ENCODE data around the gene SULT4A1.
A peak's percentile ranks its signal among the peaks of the same experiment; 100 is the strongest.

Gene SULT4A1

GRCh38 chr22:43859621-43860020 is 2.7 kb downstream of the SULT4A1 start:
- DNase-seq, result no peak

- DNase-seq, result no peak
Observed at GRCh38 chr22:43859176-43859575, 3.1 kb downstream of the SULT4A1 start.

GRCh38 chr22:43858156-43858895 is 4.0 kb downstream of the SULT4A1 start:
- no peak for DNase-seq

GRCh38 chr22:43857367-43857766 is 4.9 kb downstream of the SULT4A1 start:
- no peak for DNase-seq

GRCh38 chr22:43855431-43855830 is 6.9 kb downstream of the SULT4A1 start:
- DNase-seq, result no peak

GRCh38 chr22:43854786-43855271 is 7.5 kb downstream of the SULT4A1 start:
- no peak for DNase-seq

- DNase-seq, result no peak
Observed at GRCh38 chr22:43854121-43854785, 8.1 kb downstream of the SULT4A1 start.

GRCh38 chr22:43853328-43853931 is 8.9 kb downstream of the SULT4A1 start:
- no peak for DNase-seq

- no peak for DNase-seq
Observed at GRCh38 chr22:43852573-43853327, 9.6 kb downstream of the SULT4A1 start.

- DNase-seq, result no peak
Observed at GRCh38 chr22:43851979-43852307, 10.4 kb downstream of the SULT4A1 start.

- DNase-seq, result peak; percentile 27
Observed at GRCh38 chr22:43851058-43851978, 11.0 kb downstream of the SULT4A1 start.

GRCh38 chr22:43850529-43850928 is 11.8 kb downstream of the SULT4A1 start:
- peak; percentile 39 for DNase-seq

- DNase-seq, result no peak
Observed at GRCh38 chr22:43849731-43850130, 12.6 kb downstream of the SULT4A1 start.

- DNase-seq, result no peak
Observed at GRCh38 chr22:43848366-43849171, 13.7 kb downstream of the SULT4A1 start.

- DNase-seq, result no peak
Observed at GRCh38 chr22:43847376-43848289, 14.7 kb downstream of the SULT4A1 start.

- DNase-seq, result no peak
Observed at GRCh38 chr22:43846966-43847365, 15.3 kb downstream of the SULT4A1 start.

GRCh38 chr22:43845981-43846380 is 16.3 kb downstream of the SULT4A1 start:
- no peak for DNase-seq

GRCh38 chr22:43844560-43845545 is 17.5 kb downstream of the SULT4A1 start:
- no peak for DNase-seq

All from islet precursor cell (in vitro differentiated cells).